PC-9 (cell line): ENCODE measurements around the gene MIER2.

Experiments
- EZH2 ChIP-seq: fragments of 200-600 bp; sonication (generic); IDR thresholded peaks from 2 replicates; pipeline ENCODE4 v1.8.0; 2017; ENCODE audit warnings: antibody characterized with exemption, low read depth
- TF ChIP-seq, protein P1 (sequence below): fragments of 200-600 bp; sonication (generic); conservative IDR thresholded peaks from 2 replicates; pipeline ENCODE4 v1.6.1; 2017; ENCODE audit warnings: mixed run types, antibody characterized with exemption, mild to moderate bottlenecking, moderate library complexity

DNA sequence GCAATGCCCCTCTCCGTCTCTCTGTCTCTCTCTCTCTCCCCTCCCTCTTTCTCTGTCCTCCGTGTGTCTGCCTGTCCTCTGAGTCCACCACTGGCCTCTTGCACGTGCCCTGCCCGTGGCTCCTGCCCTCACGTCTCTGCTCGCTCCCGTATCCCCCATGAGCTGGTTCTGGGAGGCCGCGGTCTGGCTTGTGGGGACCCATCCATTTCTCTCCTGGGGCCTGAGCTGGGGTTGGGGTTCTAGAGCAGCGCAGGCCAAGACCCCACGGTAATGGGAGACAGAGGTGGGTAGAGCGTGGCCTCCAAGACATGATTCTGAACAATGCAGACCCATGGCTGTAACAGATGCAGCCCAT, 45.3 kb upstream of the MIER2 start:
- TF ChIP-seq, protein P1, sequence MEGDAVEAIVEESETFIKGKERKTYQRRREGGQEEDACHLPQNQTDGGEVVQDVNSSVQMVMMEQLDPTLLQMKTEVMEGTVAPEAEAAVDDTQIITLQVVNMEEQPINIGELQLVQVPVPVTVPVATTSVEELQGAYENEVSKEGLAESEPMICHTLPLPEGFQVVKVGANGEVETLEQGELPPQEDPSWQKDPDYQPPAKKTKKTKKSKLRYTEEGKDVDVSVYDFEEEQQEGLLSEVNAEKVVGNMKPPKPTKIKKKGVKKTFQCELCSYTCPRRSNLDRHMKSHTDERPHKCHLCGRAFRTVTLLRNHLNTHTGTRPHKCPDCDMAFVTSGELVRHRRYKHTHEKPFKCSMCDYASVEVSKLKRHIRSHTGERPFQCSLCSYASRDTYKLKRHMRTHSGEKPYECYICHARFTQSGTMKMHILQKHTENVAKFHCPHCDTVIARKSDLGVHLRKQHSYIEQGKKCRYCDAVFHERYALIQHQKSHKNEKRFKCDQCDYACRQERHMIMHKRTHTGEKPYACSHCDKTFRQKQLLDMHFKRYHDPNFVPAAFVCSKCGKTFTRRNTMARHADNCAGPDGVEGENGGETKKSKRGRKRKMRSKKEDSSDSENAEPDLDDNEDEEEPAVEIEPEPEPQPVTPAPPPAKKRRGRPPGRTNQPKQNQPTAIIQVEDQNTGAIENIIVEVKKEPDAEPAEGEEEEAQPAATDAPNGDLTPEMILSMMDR = no peak
- no peak for TF ChIP-seq EZH2
